Uterus (tissue), 4 donors: Measurements from ENCODE around the gene AIG1. TPM values are rescaled to one million over a fixed set of nuclear protein-coding genes. Genes with fewer than 3 reads are reported as not detected.

ENCODE experiments used
- DNase-seq, 2 donors: peaks; one replicate each; pipeline ENCODE4 v3.0.0-alpha.2; 2019 to 2020
- H3K27ac ChIP-seq, 2 donors: fragments of 200-600 bp; sonication (generic); 1 replicate in 1 of 2; 2 replicates in 1 of 2; pipeline ENCODE4 v1.5.1; 2016 to 2018
- H3K27me3 ChIP-seq, 2 donors: fragments of 200-600 bp; sonication (generic); one replicate each; pipeline ENCODE4 v1.5.1; 2018 to 2019; ENCODE audit warnings: control low read depth in 1 of 2
- H3K36me3 ChIP-seq, 2 donors: fragments of 200-600 bp; sonication (generic); one replicate each; pipeline ENCODE4 v1.5.1; 2019; ENCODE audit warnings: control low read depth in 1 of 2
- H3K4me1 ChIP-seq, 2 donors: fragments of 200-600 bp; sonication (generic); one replicate each; pipeline ENCODE4 v1.5.1; 2018 to 2019; ENCODE audit warnings: control low read depth in 1 of 2
- H3K4me3 ChIP-seq, 2 donors: fragments of 200-600 bp; sonication (generic); 1 replicate in 1 of 2; 2 replicates in 1 of 2; pipeline ENCODE4 v1.5.1; 2018 to 2019; ENCODE audit warnings: mild to moderate bottlenecking in 1 of 2
- H3K9me3 ChIP-seq, 2 donors: fragments of 200-600 bp; sonication (generic); one replicate each; pipeline ENCODE4 v1.5.1; 2019; ENCODE audit warnings: control low read depth in 1 of 2
- CTCF ChIP-seq, 4 experiments: fragments of 200-600 bp in 2 of 4; fragments of 450-650 bp in 2 of 4; sonication (generic) in 2 of 4; IDR thresholded peaks; one replicate each; pipeline ENCODE4 v1.5.1; 2016 to 2019; ENCODE audit warnings: antibody characterized with exemption in 4 of 4, mild to moderate bottlenecking in 2 of 4, moderate library complexity in 1 of 4
- POLR2A ChIP-seq, 2 donors: fragments of 450-650 bp; IDR thresholded peaks; one replicate each; pipeline ENCODE4 v1.6.1; 2016; ENCODE audit warnings: antibody characterized with exemption in 2 of 2, mild to moderate bottlenecking in 1 of 2, moderate library complexity in 1 of 2
- intact Hi-C: fragments of 100-400 bp; cut with DNase I; formaldehyde crosslinking; loops from one replicate; pipeline ENCODE4 v1.15.1; 2023; ENCODE audit warnings: low total_unique reads
- total RNA-seq, 4 donors: library from RNA; depleted of rRNA in 3 of 4; stranded (reverse); fragments of >200 nt in 3 of 4; gene quantifications; one replicate each; pipeline versions ENCODE4 v1.1.0 to v1.2.4, GENCODE V29; 2014 to 2023
- donor health status: DM: yes; HTN: yes; CAD: no.

AIG1 gene
- total RNA-seq, 4 donors from 2014 or later, result 6.9 to 36.6 (median 27.8) TPM

GRCh38 chr6:143313163-143313562 is 252.5 kb downstream of the AIG1 start:
- TF ChIP-seq POLR2A (IDR thresholded peaks at IDR 0.05) (no peak), CTCF (IDR thresholded peaks at IDR 0.05) (no peak)
- Histone ChIP-seq H3K27me3 (no peaks in the 10 kb centered on the region), H3K9me3 (no peaks in the 10 kb centered on the region), H3K4me3 (no peak overlapping the region), H3K36me3 (no peaks in the 10 kb centered on the region), H3K27ac (no peak overlapping the region), H3K4me1 (no peaks in the 10 kb centered on the region)
- DNase-seq, result no peak
- intact Hi-C loops, result no loop called here

- no peak for TF ChIP-seq CTCF (IDR thresholded peaks at IDR 0.05)
- no peak for TF ChIP-seq POLR2A (IDR thresholded peaks at IDR 0.05)
- no peak for DNase-seq
- H3K27ac ChIP-seq, result no peak overlapping the region
- H3K36me3 ChIP-seq, result no peaks in the 10 kb centered on the region
- no peaks in the 10 kb centered on the region for H3K27me3 ChIP-seq
- H3K9me3 ChIP-seq, result no peaks in the 10 kb centered on the region
- intact Hi-C loops, result no loop called here
- no peak overlapping the region for H3K4me3 ChIP-seq
- no peaks in the 10 kb centered on the region for H3K4me1 ChIP-seq
Measured at GRCh38 chr6:143321491-143322086, 260.9 kb downstream of the AIG1 start.

- DNase-seq, result no peak
- no peak overlapping the region for H3K27ac ChIP-seq
- no peaks in the 10 kb centered on the region for H3K9me3 ChIP-seq
- H3K27me3 ChIP-seq, result no peaks in the 10 kb centered on the region
- H3K36me3 ChIP-seq, result no peaks in the 10 kb centered on the region
- intact Hi-C loops, result no loop called here
- no peak overlapping the region for H3K4me3 ChIP-seq
- H3K4me1 ChIP-seq, result no peaks in the 10 kb centered on the region
- TF ChIP-seq POLR2A (IDR thresholded peaks at IDR 0.05) (no peak), CTCF (IDR thresholded peaks at IDR 0.05) (no peak)
Measured at GRCh38 chr6:143322386-143322785, 261.7 kb downstream of the AIG1 start.

GRCh38 chr6:143323729-143324470 is 263.2 kb downstream of the AIG1 start:
- no peak for DNase-seq
- H3K27me3 ChIP-seq, result no peaks in the 10 kb centered on the region
- TF ChIP-seq CTCF (IDR thresholded peaks at IDR 0.05) (no peak), POLR2A (IDR thresholded peaks at IDR 0.05) (no peak)

GRCh38 chr6:143325379-143326140 is 264.9 kb downstream of the AIG1 start:
- intact Hi-C loops, result no loop called here
- H3K36me3 ChIP-seq, result no peaks in the 10 kb centered on the region
- H3K4me3 ChIP-seq, result no peak overlapping the region
- no peak for TF ChIP-seq POLR2A (IDR thresholded peaks at IDR 0.05)
- TF ChIP-seq CTCF (IDR thresholded peaks at IDR 0.05), result no peak
- no peaks in the 10 kb centered on the region for H3K4me1 ChIP-seq
- H3K27me3 ChIP-seq, result no peaks in the 10 kb centered on the region
- DNase-seq, result no peak
- no peaks in the 10 kb centered on the region for H3K9me3 ChIP-seq
- no peak overlapping the region for H3K27ac ChIP-seq

More at GRCh38 chr6:143323729-143324470, 263.2 kb downstream of the AIG1 start:
- no peaks in the 10 kb centered on the region for H3K9me3 ChIP-seq
- no peaks in the 10 kb centered on the region for H3K36me3 ChIP-seq
- no peaks in the 10 kb centered on the region for H3K4me1 ChIP-seq
- intact Hi-C loops, result no loop called here
- no peak overlapping the region for H3K27ac ChIP-seq
- H3K4me3 ChIP-seq, result no peak overlapping the region
